ENCODE data around the gene ABCC3. TPM values are rescaled to one million over a fixed set of nuclear protein-coding genes. Genes with fewer than 3 reads are reported as not detected.

The ABCC3 gene
- total and polyA plus RNA-seq, 9 of the 15 experiments (the other 6 are each of a cell fraction or from before 2014, with no cell fraction given), result 0.03 to 1.6 (median 0.42) TPM; not detected in 5

DNA sequence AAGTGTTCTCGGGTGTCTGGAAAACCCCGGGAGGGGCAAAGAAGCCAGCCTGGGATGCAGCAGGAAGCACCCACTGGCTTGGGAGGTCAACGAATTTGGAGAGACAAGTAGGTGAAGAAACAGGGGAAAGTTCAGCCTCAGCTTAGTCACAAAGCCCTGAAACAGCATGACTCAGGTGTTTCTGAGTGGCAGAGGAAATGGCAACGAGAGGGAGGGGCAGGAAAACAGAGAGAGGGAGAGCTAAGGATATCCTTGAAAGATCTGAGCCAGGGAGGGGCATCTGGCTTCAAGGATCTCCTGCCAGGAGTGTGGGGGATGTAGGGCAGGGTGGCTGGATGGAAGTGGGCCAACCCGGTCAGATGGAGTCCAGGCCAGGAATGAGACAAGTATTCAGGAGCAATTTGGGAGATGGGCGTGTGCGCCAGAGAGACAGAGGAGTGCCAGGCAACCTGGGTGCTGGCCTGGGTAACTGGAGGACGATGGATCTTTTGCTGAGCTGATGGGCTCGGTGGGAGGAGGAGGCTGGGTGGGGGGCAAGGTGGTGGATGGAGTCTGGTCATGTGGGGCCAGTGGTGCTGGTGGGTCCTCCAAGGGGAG is 27.2 kb downstream of the ABCC3 start:
- no peaks in the 10 kb centered on the region for H4K20me1 ChIP-seq (replicated peaks; ENCODE audit: control insufficient read depth, insufficient read depth, low read length)
- no TSS peak for BruUV-seq (replicated peaks)
- WGBS (ENCODE audit: insufficient coverage, low coverage, missing lambda C conversion rate), result 26% methylated on average over 9 of the region's 9 CpGs
- peak overlapping the region; percentile 81 for H2AFZ ChIP-seq (ENCODE audit: low read depth, low read length)
- in situ Hi-C loops (cut with MboI), result no loop called here
- POLR2A ChIA-PET, result interaction anchor here (0.6 to 1.8 kb wide), 12 partner anchors 9 to 342 kb away, joined by 3 to 6 read pairs (median 4); no protein-coding TSS in a partner anchor
- H3K9me1 ChIP-seq (ENCODE audit: control insufficient read depth, insufficient read depth, low read length), result peaks cover 8% of the 10 kb centered on the region
- peak overlapping the region; percentile 73 for H3K4me2 ChIP-seq (ENCODE audit: insufficient read depth, low read length)
- H3K27ac ChIP-seq (ENCODE audit: extremely low read depth, low read depth, low read length), result peak overlapping the region; percentile 95
- H3K27me3 ChIP-seq (ENCODE audit: control insufficient read depth in 2 of 2, insufficient read depth in 2 of 2, low read length in 2 of 2), result no peaks in the 10 kb centered on the region; a peak in 1 of 5 replicates
- FAIRE-seq, result peak; percentile 98
- H3K79me2 ChIP-seq (ENCODE audit: control insufficient read depth, insufficient read depth, low read length), result no peaks in the 10 kb centered on the region
- CTCF ChIA-PET (ENCODE audit: low intra/inter-chr PET ratio), result no interaction called here
- intact Hi-C loops (cut with micrococcal nuclease), result no loop called here
- peak; percentile 87 for ATAC-seq
- no peaks in the 10 kb centered on the region for H3K9me3 ChIP-seq (replicated peaks; ENCODE audit: control insufficient read depth, insufficient read depth, low read depth, low read length)
- DNase-seq (ENCODE audit: extremely low read depth in 1 of 4, low spot score in 3 of 4), result peak; percentile 67 to 91 (median 78)
- H3K4me1 ChIP-seq (replicated peaks in 1 of 2; ENCODE audit: control insufficient read depth in 2 of 2, insufficient read depth in 2 of 2, low read length in 2 of 2), result peaks cover 59 to 61% of the 10 kb centered on the region in 2 experiments
- no peaks in the 10 kb centered on the region for H3K36me3 ChIP-seq (ENCODE audit: control insufficient read depth, insufficient read depth, low read length)
- H3K9ac ChIP-seq (ENCODE audit: insufficient read depth in 1 of 2, low read depth in 2 of 2, low read length in 2 of 2), result peak overlapping the region; percentile 58 to 83; a peak in 3 of 4 replicates
- H3K4me3 ChIP-seq, result no peak overlapping the region
- TF ChIP-seq MAFF (IDR thresholded peaks at IDR 0.05; ENCODE audit: low read length), result peak; percentile 97
- TF ChIP-seq, protein P1, sequence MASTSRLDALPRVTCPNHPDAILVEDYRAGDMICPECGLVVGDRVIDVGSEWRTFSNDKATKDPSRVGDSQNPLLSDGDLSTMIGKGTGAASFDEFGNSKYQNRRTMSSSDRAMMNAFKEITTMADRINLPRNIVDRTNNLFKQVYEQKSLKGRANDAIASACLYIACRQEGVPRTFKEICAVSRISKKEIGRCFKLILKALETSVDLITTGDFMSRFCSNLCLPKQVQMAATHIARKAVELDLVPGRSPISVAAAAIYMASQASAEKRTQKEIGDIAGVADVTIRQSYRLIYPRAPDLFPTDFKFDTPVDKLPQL (IDR thresholded peaks at IDR 0.05; ENCODE audit: extremely low read depth, insufficient read length), result no peak
- TF ChIP-seq, protein P2, sequence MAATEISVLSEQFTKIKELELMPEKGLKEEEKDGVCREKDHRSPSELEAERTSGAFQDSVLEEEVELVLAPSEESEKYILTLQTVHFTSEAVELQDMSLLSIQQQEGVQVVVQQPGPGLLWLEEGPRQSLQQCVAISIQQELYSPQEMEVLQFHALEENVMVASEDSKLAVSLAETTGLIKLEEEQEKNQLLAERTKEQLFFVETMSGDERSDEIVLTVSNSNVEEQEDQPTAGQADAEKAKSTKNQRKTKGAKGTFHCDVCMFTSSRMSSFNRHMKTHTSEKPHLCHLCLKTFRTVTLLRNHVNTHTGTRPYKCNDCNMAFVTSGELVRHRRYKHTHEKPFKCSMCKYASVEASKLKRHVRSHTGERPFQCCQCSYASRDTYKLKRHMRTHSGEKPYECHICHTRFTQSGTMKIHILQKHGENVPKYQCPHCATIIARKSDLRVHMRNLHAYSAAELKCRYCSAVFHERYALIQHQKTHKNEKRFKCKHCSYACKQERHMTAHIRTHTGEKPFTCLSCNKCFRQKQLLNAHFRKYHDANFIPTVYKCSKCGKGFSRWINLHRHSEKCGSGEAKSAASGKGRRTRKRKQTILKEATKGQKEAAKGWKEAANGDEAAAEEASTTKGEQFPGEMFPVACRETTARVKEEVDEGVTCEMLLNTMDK (IDR thresholded peaks at IDR 0.05; ENCODE audit: borderline replicate concordance, insufficient read depth, low read depth, low read length, poor library complexity, severe bottlenecking), result no peak
- no peak for TF ChIP-seq TCFL5 (CRISPR knock-in tag; conservative IDR thresholded peaks at IDR 0.05)
- TF ChIP-seq GTF2F1 (IDR thresholded peaks at IDR 0.05; ENCODE audit: low read depth, low read length), result no peak
- no peak for TF ChIP-seq LCOR (CRISPR knock-in tag; IDR thresholded peaks at IDR 0.05)
- TF ChIP-seq, protein P3, sequence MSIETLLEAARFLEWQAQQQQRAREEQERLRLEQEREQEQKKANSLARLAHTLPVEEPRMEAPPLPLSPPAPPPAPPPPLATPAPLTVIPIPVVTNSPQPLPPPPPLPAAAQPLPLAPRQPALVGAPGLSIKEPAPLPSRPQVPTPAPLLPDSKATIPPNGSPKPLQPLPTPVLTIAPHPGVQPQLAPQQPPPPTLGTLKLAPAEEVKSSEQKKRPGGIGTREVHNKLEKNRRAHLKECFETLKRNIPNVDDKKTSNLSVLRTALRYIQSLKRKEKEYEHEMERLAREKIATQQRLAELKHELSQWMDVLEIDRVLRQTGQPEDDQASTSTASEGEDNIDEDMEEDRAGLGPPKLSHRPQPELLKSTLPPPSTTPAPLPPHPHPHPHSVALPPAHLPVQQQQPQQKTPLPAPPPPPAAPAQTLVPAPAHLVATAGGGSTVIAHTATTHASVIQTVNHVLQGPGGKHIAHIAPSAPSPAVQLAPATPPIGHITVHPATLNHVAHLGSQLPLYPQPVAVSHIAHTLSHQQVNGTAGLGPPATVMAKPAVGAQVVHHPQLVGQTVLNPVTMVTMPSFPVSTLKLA (conservative IDR thresholded peaks at IDR 0.05), result 0 out of 4 replicates have a peak, but pooled peaks of 1 of the 2 experiments have one; percentile 29
- TF ChIP-seq SRSF7 (optimal IDR thresholded peaks at IDR 0.05; ENCODE audit: low read depth, low read length), result no peak
- TF ChIP-seq RUNX1 (IDR thresholded peaks at IDR 0.05; ENCODE audit: low read depth), result no peak
- no peak for TF ChIP-seq XRCC5 (IDR thresholded peaks at IDR 0.05; ENCODE audit: low read depth, low read length)
- no peak for TF ChIP-seq HSF4 (CRISPR knock-in tag; IDR thresholded peaks at IDR 0.05; ENCODE audit: borderline replicate concordance)
- no peak for TF ChIP-seq ZNF699 (CRISPR knock-in tag; IDR thresholded peaks at IDR 0.05; ENCODE audit: insufficient replicate concordance)
- no peak for TF ChIP-seq FOXJ3 (CRISPR knock-in tag; IDR thresholded peaks at IDR 0.05)
- TF ChIP-seq, protein P4, sequence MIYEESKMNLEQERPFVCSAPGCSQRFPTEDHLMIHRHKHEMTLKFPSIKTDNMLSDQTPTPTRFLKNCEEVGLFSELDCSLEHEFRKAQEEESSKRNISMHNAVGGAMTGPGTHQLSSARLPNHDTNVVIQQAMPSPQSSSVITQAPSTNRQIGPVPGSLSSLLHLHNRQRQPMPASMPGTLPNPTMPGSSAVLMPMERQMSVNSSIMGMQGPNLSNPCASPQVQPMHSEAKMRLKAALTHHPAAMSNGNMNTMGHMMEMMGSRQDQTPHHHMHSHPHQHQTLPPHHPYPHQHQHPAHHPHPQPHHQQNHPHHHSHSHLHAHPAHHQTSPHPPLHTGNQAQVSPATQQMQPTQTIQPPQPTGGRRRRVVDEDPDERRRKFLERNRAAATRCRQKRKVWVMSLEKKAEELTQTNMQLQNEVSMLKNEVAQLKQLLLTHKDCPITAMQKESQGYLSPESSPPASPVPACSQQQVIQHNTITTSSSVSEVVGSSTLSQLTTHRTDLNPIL (CRISPR knock-in tag; IDR thresholded peaks at IDR 0.05), result no peak
- no peak for TF ChIP-seq FIP1L1 (IDR thresholded peaks at IDR 0.05; ENCODE audit: low read depth, low read length, poor library complexity, severe bottlenecking)
- TF ChIP-seq PHB2 (IDR thresholded peaks at IDR 0.05; ENCODE audit: low read depth), result no peak
- TF ChIP-seq COPS2 (conservative IDR thresholded peaks at IDR 0.05), result no peak
